Neural crest cell (in vitro differentiated cells): ENCODE results near the gene FOLR3. TPM values are rescaled to one million over a fixed set of nuclear protein-coding genes. Genes with fewer than 3 reads are reported as not detected.
"Not testable (repeated sequence)": the region's sequence is repeated elsewhere in the genome, so short reads cannot be mapped to it uniquely, and the experiment has no call there.

ENCODE experiments used
- DNase-seq: peaks from one replicate; pipeline ENCODE4 v3.0.0; 2021; ENCODE audit warnings: low read depth, mixed read lengths, low spot score
- H3K27ac Mint-ChIP-seq: one replicate; pipeline ENCODE4 v1.8.0; 2021; ENCODE audit warnings: mild to moderate bottlenecking, mixed read lengths; ENCODE audit not compliant: unreplicated experiment
- H3K27me3 Mint-ChIP-seq: 2 replicates; pipeline ENCODE4 v1.8.0; 2021; ENCODE audit warnings: low read depth, mild to moderate bottlenecking, mixed read lengths
- H3K36me3 Mint-ChIP-seq: 2 replicates; pipeline ENCODE4 v1.8.0; 2021; ENCODE audit warnings: low read depth, mild to moderate bottlenecking, mixed read lengths
- H3K4me1 Mint-ChIP-seq: 2 replicates; pipeline ENCODE4 v1.8.0; 2021; ENCODE audit warnings: mixed read lengths
- H3K4me3 Mint-ChIP-seq: one replicate; pipeline ENCODE4 v1.8.0; 2021; ENCODE audit warnings: mild to moderate bottlenecking, mixed read lengths
- H3K9me3 Mint-ChIP-seq: 2 replicates; pipeline ENCODE4 v1.8.0; 2021; ENCODE audit warnings: mixed read lengths
- CTCF ChIP-seq: fragments of 200-600 bp; sonication (generic); conservative IDR thresholded peaks from 2 replicates; pipeline ENCODE4 v1.5.0; 2021; ENCODE audit warnings: antibody characterized with exemption, mild to moderate bottlenecking
- long read RNA-seq: library from polyadenylated mRNA; unstranded; transcript quantifications from one replicate; pipeline ENCODE4 v2.0.0, GENCODE V29; 2020
- total RNA-seq: library from RNA; stranded (reverse); gene quantifications from 2 replicates; pipeline ENCODE4 v1.2.1, GENCODE V29; 2021

The FOLR3 gene
- not detected in 2 replicates for total RNA-seq
- long read RNA-seq: 0 reads

GRCh38 chr11:72135473-72135872 is at the start of gene FOLR3:
Gene FOLR3, plus strand, starts transcription at chr11:72135725. Its CDS starts 228 bp downstream, at chr11:72135953.
- not testable (repeated sequence) for H3K36me3 Mint-ChIP-seq, H3K4me3 Mint-ChIP-seq, DNase-seq, H3K9me3 Mint-ChIP-seq, H3K27ac Mint-ChIP-seq, H3K4me1 Mint-ChIP-seq
- peaks cover 32% of the 10 kb centered on the region for H3K27me3 Mint-ChIP-seq

GRCh38 chr11:72088076-72088808 is 47.3 kb upstream of the FOLR3 start:
- Mint-ChIP-seq H3K27ac (no peak overlapping the region), H3K9me3 (no peaks in the 10 kb centered on the region), H3K4me1 (peaks cover 6% of the 10 kb centered on the region), H3K4me3 (no peak overlapping the region), H3K36me3 (no peaks in the 10 kb centered on the region), H3K27me3 (no peaks in the 10 kb centered on the region)
- no peak for TF ChIP-seq CTCF
- no peak for DNase-seq

DNA sequence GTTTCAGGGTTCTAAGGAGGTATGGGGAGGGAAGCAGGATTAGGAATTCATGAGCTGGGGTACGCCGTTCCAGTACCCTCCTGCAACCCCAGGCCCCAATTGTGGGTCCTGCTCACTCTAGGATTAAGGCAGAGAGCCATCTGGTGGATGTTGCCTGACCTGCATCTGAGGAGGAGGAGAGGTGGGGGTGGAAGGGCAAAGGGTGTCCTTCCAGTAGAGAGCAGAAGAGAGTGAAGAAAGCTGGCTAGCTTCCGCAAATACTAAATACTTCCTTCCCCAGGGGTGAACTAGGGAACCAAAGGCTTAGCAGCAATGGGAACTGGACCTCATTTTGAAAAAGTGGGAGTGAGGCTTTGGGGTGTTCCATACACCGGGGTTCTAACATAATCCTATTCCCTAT is 44.2 kb upstream of the FOLR3 start:
- peak; percentile 80 for TF ChIP-seq CTCF
- peak; percentile 58 for DNase-seq
- H3K4me3 Mint-ChIP-seq: peak overlapping the region; percentile 28
- H3K27ac Mint-ChIP-seq: no peak overlapping the region
- no peaks in the 10 kb centered on the region for H3K36me3 Mint-ChIP-seq
- H3K27me3 Mint-ChIP-seq: no peaks in the 10 kb centered on the region
- H3K9me3 Mint-ChIP-seq: no peaks in the 10 kb centered on the region
- no peaks in the 10 kb centered on the region for H3K4me1 Mint-ChIP-seq

DNA sequence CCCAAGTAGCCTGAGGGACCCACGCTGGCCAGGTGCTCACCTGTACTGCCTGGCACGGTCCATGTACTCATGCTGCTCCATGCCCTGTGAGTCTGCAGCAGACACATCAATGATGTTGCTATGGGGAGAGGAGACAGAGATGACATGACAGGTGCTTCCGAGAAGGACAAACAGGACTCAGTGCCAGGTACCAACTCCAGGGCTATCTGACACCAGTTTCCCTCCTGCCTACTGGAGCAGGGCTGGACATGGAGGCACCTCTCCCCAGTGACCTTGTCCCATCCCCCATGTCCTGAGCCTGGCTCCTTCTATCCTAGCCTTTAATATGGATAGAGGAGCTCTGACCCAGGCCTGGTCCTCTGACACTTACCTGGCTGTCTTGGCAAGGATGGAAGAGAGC is 36.8 kb upstream of the FOLR3 start:
- H3K27ac Mint-ChIP-seq: no peak overlapping the region
- H3K27me3 Mint-ChIP-seq: no peaks in the 10 kb centered on the region
- H3K36me3 Mint-ChIP-seq: peaks cover 9% of the 10 kb centered on the region
- DNase-seq: no peak
- TF ChIP-seq CTCF: no peak
- peaks cover 3% of the 10 kb centered on the region for H3K9me3 Mint-ChIP-seq
- H3K4me3 Mint-ChIP-seq: peak overlapping the region; percentile 49
- H3K4me1 Mint-ChIP-seq: peaks cover 29% of the 10 kb centered on the region

GRCh38 chr11:72100009-72100408 is 35.5 kb upstream of the FOLR3 start:
- Mint-ChIP-seq H3K27ac (peak overlapping the region; percentile 43), H3K36me3 (peaks cover 9% of the 10 kb centered on the region), H3K9me3 (peaks cover 3% of the 10 kb centered on the region)

More at GRCh38 chr11:72100009-72100408, 35.5 kb upstream of the FOLR3 start:
- Mint-ChIP-seq H3K27me3 (no peaks in the 10 kb centered on the region), H3K4me1 (peaks cover 37% of the 10 kb centered on the region), H3K4me3 (no peak overlapping the region)
- no peak for TF ChIP-seq CTCF
- DNase-seq: no peak
